Adrenal gland (tissue), 12 donors: Measurements from ENCODE around the gene PRKCA. TPM values are rescaled to one million over a fixed set of nuclear protein-coding genes. Genes with fewer than 3 reads are reported as not detected.

Experiments used
- DNase-seq, 7 donors: peaks; one replicate each; pipeline ENCODE4 v3.0.0-alpha.2; 2019 to 2020
- H3K27ac ChIP-seq, 5 donors: fragments of 200-600 bp; sonication (generic) in 4 of 5; 1 replicate in 3 of 5; 2 replicates in 2 of 5; pipeline versions ENCODE4 v1.5.1 to v1.8.0; 2016 to 2020; ENCODE audit warnings: mild to moderate bottlenecking in 1 of 5
- H3K27me3 ChIP-seq: fragments of 200-600 bp; 2 replicates; pipeline ENCODE4 v1.8.0; 2021
- H3K36me3 ChIP-seq, 2 donors: fragments of 200-600 bp; replicated peaks in 1 of 2; 1 replicate in 1 of 2; 2 replicates in 1 of 2; pipeline versions ENCODE4 v1.5.1 to v1.8.0; 2018 to 2022
- H3K4me1 ChIP-seq, 2 donors: fragments of 200-600 bp; replicated peaks in 1 of 2; 1 replicate in 1 of 2; 2 replicates in 1 of 2; pipeline versions ENCODE4 v1.5.1 to v1.8.0; 2018 to 2021
- H3K4me3 ChIP-seq, 4 donors: fragments of 200-600 bp; sonication (generic) in 3 of 4; one replicate each; pipeline ENCODE4 v1.5.1; 2016 to 2018
- H3K9me3 ChIP-seq, 3 donors: fragments of 200-600 bp; sonication (generic) in 1 of 3; replicated peaks in 1 of 3; 1 replicate in 2 of 3; 2 replicates in 1 of 3; pipeline versions ENCODE4 v1.5.1 to v1.8.0; 2016 to 2021
- POLR2A ChIP-seq, 2 donors: fragments of 450-650 bp; IDR thresholded peaks; one replicate each; pipeline ENCODE4 v1.6.1; 2017; ENCODE audit warnings: antibody characterized with exemption in 2 of 2, mild to moderate bottlenecking in 2 of 2, moderate library complexity in 1 of 2
- WGBS, 4 donors: extraction: QIAGEN DNeasy Blood & Tissue Kit in 2 of 4; methylation state at CpG; one replicate each; pipeline versions ENCODE4 v1.1.5 to v1.1.7; 2013 to 2017; 5-methylcytosine and 5-hydroxymethylcytosine counted together
- intact Hi-C, 2 donors: fragments of 100-400 bp; cut with DNase I; formaldehyde crosslinking; loops; one replicate each; pipeline versions ENCODE4 v1.14.1 to v1.15.0; 2022 to 2023
- polyA plus RNA-seq, 3 donors: library from polyadenylated mRNA; stranded (reverse); fragments of 200-250 nt in 2 of 3; fragments of 350-450 nt in 1 of 3; fragmentation: Illumina TruSeq in 1 of 3; extraction: RNeasy Lipid Tissue Mini Kit (QIAGEN cat#74804) in 1 of 3; gene quantifications; one replicate each; pipeline ENCODE4 v1.2.3, GENCODE V29; 2013 to 2014
- total RNA-seq, 9 donors: library from RNA; depleted of rRNA in 4 of 9; stranded (reverse); fragments of >200 nt in 4 of 9; fragments of 120-200 nt in 1 of 9; fragmentation: NEBNext Ultra II Directional in 1 of 9; extraction: Animal tissue kit (Norgen Biotek cat#: 25700) in 1 of 9; gene quantifications; one replicate each; pipeline versions ENCODE4 v1.1.0 to v1.2.4, GENCODE V29; 2013 to 2023
- TF ChIP-seq, protein P1 (sequence below), 6 experiments: fragments of 450-650 bp in 4 of 6; fragments of 200-600 bp in 2 of 6; sonication (generic) in 1 of 6; IDR thresholded peaks; 1 replicate in 5 of 6; 2 replicates in 1 of 6; pipeline versions ENCODE4 v1.5.1 to v1.8.0; 2016 to 2021; ENCODE audit warnings: antibody characterized with exemption in 6 of 6, mild to moderate bottlenecking in 2 of 6, moderate library complexity in 1 of 6
- donor health status: healthy with polysubstance abuse.
- donor health status: Bipolar disorder and iron deficiency.
- donor health status: DM: yes; HTN: yes; CAD: no.
- donor health status: DM: no; HTN: no; CAD: no.
- donor health status: DM: no; HTN: no; CAD: no.
- donor health status: DM: yes; HTN: yes; CAD: no.

PRKCA gene
- total and polyA plus RNA-seq, 12 donors: 15.1 to 202 (median 84.1) TPM

GRCh38 chr17:66813296-66813695, 510.9 kb downstream of the PRKCA start:
- H3K9me3 ChIP-seq: no peaks in the 10 kb centered on the region
- intact Hi-C loops: no loop called here
- no peaks in the 10 kb centered on the region for H3K36me3 ChIP-seq
- no peak for TF ChIP-seq POLR2A (IDR thresholded peaks at IDR 0.05)
- TF ChIP-seq, protein P1, sequence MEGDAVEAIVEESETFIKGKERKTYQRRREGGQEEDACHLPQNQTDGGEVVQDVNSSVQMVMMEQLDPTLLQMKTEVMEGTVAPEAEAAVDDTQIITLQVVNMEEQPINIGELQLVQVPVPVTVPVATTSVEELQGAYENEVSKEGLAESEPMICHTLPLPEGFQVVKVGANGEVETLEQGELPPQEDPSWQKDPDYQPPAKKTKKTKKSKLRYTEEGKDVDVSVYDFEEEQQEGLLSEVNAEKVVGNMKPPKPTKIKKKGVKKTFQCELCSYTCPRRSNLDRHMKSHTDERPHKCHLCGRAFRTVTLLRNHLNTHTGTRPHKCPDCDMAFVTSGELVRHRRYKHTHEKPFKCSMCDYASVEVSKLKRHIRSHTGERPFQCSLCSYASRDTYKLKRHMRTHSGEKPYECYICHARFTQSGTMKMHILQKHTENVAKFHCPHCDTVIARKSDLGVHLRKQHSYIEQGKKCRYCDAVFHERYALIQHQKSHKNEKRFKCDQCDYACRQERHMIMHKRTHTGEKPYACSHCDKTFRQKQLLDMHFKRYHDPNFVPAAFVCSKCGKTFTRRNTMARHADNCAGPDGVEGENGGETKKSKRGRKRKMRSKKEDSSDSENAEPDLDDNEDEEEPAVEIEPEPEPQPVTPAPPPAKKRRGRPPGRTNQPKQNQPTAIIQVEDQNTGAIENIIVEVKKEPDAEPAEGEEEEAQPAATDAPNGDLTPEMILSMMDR (IDR thresholded peaks at IDR 0.05): no peak
- no peaks in the 10 kb centered on the region for H3K27me3 ChIP-seq
- WGBS, 4 donors: 37 to 58% (median 51%) methylated on average over 2 of the region's 2 CpGs
- no peak overlapping the region for H3K4me3 ChIP-seq
- DNase-seq: no peak
- H3K27ac ChIP-seq: no peak overlapping the region
- H3K4me1 ChIP-seq: no peaks in the 10 kb centered on the region

GRCh38 chr17:66814026-66814425, 511.6 kb downstream of the PRKCA start:
- Histone ChIP-seq H3K36me3 (no peaks in the 10 kb centered on the region), H3K4me1 (no peaks in the 10 kb centered on the region), H3K27me3 (no peaks in the 10 kb centered on the region), H3K9me3 (no peaks in the 10 kb centered on the region), H3K27ac (no peak overlapping the region), H3K4me3 (no peak overlapping the region)
- no peak for DNase-seq
- intact Hi-C loops: no loop called here
- TF ChIP-seq, protein P1 (IDR thresholded peaks at IDR 0.05): no peak
- TF ChIP-seq POLR2A (IDR thresholded peaks at IDR 0.05): no peak
- 87 to 95% (median 92%) methylated on average over 6 of the region's 6 CpGs for WGBS, 4 donors

DNA sequence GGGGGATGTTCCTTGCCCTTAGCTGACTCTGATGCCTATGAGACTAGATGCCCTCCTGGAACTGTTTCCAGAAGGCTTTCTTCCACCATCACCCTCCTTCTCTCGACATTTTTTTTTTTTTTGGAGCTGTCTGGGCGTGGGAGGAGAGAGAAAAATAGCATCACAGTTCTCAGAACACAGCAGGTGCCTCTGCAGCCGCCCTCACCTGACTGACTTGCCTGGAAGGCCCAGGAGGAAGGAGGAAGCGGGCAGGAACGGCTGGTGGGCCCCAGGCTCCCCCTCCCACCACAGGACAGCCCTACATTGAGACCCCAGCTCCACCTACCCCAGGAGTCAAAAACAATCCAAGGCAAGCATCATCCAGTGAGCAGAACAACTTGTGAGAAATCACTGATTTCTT, 512.2 kb downstream of the PRKCA start:
- Histone ChIP-seq H3K27ac (no peak overlapping the region), H3K9me3 (no peaks in the 10 kb centered on the region), H3K4me1 (no peaks in the 10 kb centered on the region), H3K36me3 (no peaks in the 10 kb centered on the region), H3K4me3 (no peak overlapping the region), H3K27me3 (no peaks in the 10 kb centered on the region)
- no peak for DNase-seq
- intact Hi-C loops: no loop called here
- 56 to 66% (median 64%) methylated on average over 5 of the region's 5 CpGs for WGBS, 4 donors
- TF ChIP-seq, protein P1 (IDR thresholded peaks at IDR 0.05): no peak
- TF ChIP-seq POLR2A (IDR thresholded peaks at IDR 0.05): no peak

DNA sequence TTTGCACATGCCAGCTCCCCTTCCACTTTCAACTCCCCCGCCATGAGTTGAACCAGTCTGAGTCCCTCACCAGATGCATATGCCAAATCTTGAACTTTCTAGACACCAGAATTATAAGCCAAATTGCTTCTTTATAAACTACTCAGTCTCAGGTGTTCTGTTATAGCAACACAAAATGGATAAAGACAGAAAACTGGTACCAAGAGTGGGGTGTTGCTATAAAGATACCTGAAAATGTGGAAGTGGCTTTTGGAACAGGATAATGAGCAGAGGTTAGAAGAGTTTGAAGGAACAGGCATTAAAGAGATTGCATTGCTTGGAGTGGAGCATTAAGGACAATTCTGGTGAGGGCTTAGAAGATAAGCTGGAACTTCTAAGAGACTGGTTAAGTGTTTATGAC, 515.3 kb downstream of the PRKCA start:
- H3K27ac ChIP-seq: no peak overlapping the region
- no peak for TF ChIP-seq POLR2A (IDR thresholded peaks at IDR 0.05)
- TF ChIP-seq, protein P1 (IDR thresholded peaks at IDR 0.05): no peak
- H3K27me3 ChIP-seq: no peaks in the 10 kb centered on the region
- WGBS, 4 donors: 90 to 100% (median 96%) methylated on average over 1 of the region's 1 CpG
- no peaks in the 10 kb centered on the region for H3K4me1 ChIP-seq
- no peak for DNase-seq
- no peaks in the 10 kb centered on the region for H3K9me3 ChIP-seq
- no peaks in the 10 kb centered on the region for H3K36me3 ChIP-seq
- H3K4me3 ChIP-seq: no peak overlapping the region
- intact Hi-C loops: no loop called here
